Measurements from ENCODE around the gene NUCB2.
"Not testable (repeated sequence)": the region's sequence is repeated elsewhere in the genome, so short reads cannot be mapped to it uniquely, and the experiment has no call there.

- TF ChIP-seq CTCF (IDR thresholded peaks at IDR 0.05; ENCODE audit: control extremely low read depth in 1 of 3, insufficient read depth in 1 of 3, low read depth in 1 of 3, low read length in 3 of 3); PHF8 (conservative IDR thresholded peaks at IDR 0.05; ENCODE audit: low read depth, low read length); GTF2F1 (IDR thresholded peaks at IDR 0.05; ENCODE audit: borderline replicate concordance, low read depth, low read length); ATF2 (IDR thresholded peaks at IDR 0.05; ENCODE audit: low read length); GABPA (IDR thresholded peaks at IDR 0.05; ENCODE audit: borderline replicate concordance, insufficient read depth, low read length); MAX (IDR thresholded peaks at IDR 0.05); NRF1 (IDR thresholded peaks at IDR 0.05; ENCODE audit: low read depth, low read length): not testable (repeated sequence)
These were observed 33.6 kb upstream of the NUCB2 start for GRCh38 chr11:17242954-17243353.

Measured in H1 (cell line).